ENCODE data around the gene UCK1.
A peak's percentile ranks its signal among the peaks of the same experiment; 100 is the strongest.

UCK1 gene

DNA sequence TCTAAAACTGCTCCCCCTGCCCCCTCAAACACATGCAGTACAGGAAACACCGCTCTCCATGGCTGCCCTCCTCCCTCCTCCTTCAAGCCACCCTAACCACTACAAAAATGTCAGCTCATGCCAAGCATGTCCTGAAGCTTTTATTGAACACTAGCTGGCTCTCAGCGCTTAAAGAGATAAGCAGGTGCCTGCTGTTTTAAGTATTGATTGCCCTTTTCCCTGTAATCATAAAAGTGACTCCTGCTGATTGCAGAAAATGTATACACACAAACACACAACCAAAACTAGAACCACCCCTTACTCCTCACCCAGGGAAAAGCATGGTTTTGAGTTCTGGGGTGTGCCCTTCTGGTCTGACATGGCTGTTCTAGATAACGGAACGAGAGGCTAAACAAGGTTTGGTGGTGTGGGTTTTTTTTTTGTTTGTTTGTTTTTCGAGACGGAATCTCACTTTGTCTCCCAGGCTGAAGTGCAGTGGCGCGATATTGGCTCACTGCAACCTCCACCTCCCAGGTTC, 3.7 kb upstream of the UCK1 start:
- H3K36me3 ChIP-seq (ENCODE audit: low read length) = no peaks in the 10 kb centered on the region
- no peaks in the 10 kb centered on the region for H3K27me3 ChIP-seq (ENCODE audit: low read length)
- peaks cover 11% of the 10 kb centered on the region for H3K79me2 ChIP-seq (ENCODE audit: insufficient read depth, low read length)
- H3F3A ChIP-seq (ENCODE audit: insufficient read depth) = no peaks in the 10 kb centered on the region
- TF ChIP-seq EZH2phosphoT487 (conservative IDR thresholded peaks at IDR 0.05; ENCODE audit: low read length) = no peak
- no peak for TF ChIP-seq CTCF (IDR thresholded peaks at IDR 0.05; ENCODE audit: insufficient read depth, low read length, poor library complexity, severe bottlenecking)
- no peak overlapping the region for H3K9ac ChIP-seq (ENCODE audit: low read length)
- no peaks in the 10 kb centered on the region for H4K20me1 ChIP-seq (ENCODE audit: low read depth, low read length)
- H3K9me2 ChIP-seq (replicated peaks; ENCODE audit: insufficient read depth, low read length) = no peaks in the 10 kb centered on the region
- no peaks in the 10 kb centered on the region for H3K9me3 ChIP-seq (ENCODE audit: insufficient read depth, low read length)
- H3K4me2 ChIP-seq (ENCODE audit: low read depth, low read length, poor library complexity, severe bottlenecking) = no peak overlapping the region
- no peak overlapping the region for H3K4me3 ChIP-seq (ENCODE audit: insufficient read depth, low read length, poor library complexity, severe bottlenecking)
- no peak overlapping the region for H2AFZ ChIP-seq (ENCODE audit: low read depth, low read length, severe bottlenecking)
- H3K27ac ChIP-seq (ENCODE audit: low read depth, low read length) = no peak overlapping the region

DNA sequence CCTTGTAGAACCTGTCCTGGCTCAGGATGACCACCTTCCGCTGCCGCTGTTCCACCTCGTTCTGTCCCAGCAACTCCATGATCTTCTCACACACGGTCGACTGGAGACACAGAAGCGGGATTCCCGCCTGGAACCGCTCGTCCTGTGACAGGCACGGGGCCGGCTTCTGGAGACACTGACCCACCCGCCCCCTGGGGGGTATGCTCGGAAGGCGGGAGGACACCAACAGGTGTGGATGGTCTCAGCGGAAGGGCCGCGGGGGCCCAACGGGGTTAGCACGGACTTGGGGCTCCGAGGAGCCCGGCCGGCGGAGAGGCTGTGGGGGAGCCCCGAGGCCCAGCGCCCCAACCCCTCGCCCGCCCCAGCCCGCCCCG, 530 bp downstream of the UCK1 start:
- Histone ChIP-seq H3K79me2 (ENCODE audit: insufficient read depth, low read length) (peaks cover 11% of the 10 kb centered on the region), H3K9me2 (replicated peaks; ENCODE audit: insufficient read depth, low read length) (no peaks in the 10 kb centered on the region), H2AFZ (ENCODE audit: low read depth, low read length, severe bottlenecking) (peak overlapping the region; percentile 56), H4K20me1 (ENCODE audit: low read depth, low read length) (no peaks in the 10 kb centered on the region), H3K4me2 (ENCODE audit: low read depth, low read length, poor library complexity, severe bottlenecking) (peak overlapping the region; percentile 82), H3K9me3 (ENCODE audit: insufficient read depth, low read length) (no peaks in the 10 kb centered on the region), H3K9ac (ENCODE audit: low read length) (peak overlapping the region; percentile 95), H3K27ac (ENCODE audit: low read depth, low read length) (peak overlapping the region; percentile 49), H3K36me3 (ENCODE audit: low read length) (no peaks in the 10 kb centered on the region), H3K4me3 (ENCODE audit: insufficient read depth, low read length, poor library complexity, severe bottlenecking) (peak overlapping the region; percentile 74), H3K27me3 (ENCODE audit: low read length) (no peaks in the 10 kb centered on the region), H3F3A (ENCODE audit: insufficient read depth) (no peaks in the 10 kb centered on the region)
- TF ChIP-seq CTCF (IDR thresholded peaks at IDR 0.05; ENCODE audit: insufficient read depth, low read length, poor library complexity, severe bottlenecking) (no peak), EZH2phosphoT487 (conservative IDR thresholded peaks at IDR 0.05; ENCODE audit: low read length) (no peak)

DNA sequence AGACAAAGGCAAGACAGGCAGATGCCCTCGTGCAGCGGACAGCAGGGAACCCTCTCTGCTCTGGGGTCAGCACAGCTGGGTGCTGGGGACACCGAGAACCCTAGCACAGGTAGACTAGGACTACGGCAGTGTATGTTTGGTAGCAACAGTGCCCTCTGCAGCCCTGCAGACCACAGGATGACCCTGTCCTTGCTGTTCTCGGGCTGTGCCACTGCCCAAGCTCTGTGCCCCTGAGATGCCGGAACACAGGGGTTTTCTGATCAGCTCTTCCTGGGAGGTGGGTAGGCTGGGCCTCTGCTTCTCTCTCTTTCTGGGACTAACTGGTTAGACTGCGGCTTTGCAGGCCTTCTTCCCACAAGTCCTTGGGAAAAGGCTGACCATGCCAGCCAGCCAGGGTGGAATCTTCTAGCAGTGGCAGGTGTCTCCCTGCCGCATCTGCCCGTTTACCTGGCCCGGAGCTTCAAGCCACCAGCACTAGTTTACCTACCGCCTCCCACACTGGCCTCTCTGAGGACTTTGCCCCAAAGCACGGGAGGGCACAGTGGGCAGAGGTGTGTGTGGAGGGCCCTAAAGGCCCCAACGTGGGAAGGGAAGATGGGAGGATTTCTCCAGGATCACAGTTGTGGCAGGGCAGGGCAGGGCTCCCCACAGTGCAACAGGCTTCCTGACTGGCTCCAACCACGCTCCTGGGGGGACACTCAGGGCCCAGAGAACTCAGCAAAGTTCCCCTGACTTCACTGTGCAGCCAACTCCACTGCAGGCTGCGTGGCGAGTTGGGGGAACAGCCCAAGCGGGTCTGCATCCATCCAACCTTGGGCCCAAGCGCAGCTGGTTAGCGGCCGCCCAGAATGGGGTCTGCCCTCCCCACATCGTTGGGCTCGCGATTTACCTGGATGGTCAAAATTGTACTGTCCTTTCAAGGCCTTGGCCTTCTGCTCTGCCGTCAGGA, 1.2 kb downstream of the UCK1 start:
- TF ChIP-seq CTCF (IDR thresholded peaks at IDR 0.05; ENCODE audit: insufficient read depth, low read length, poor library complexity, severe bottlenecking) (no peak), EZH2phosphoT487 (conservative IDR thresholded peaks at IDR 0.05; ENCODE audit: low read length) (no peak)
- Histone ChIP-seq H2AFZ (ENCODE audit: low read depth, low read length, severe bottlenecking) (no peak overlapping the region), H3K79me2 (ENCODE audit: insufficient read depth, low read length) (peaks cover 11% of the 10 kb centered on the region), H3K4me3 (ENCODE audit: insufficient read depth, low read length, poor library complexity, severe bottlenecking) (peak overlapping the region; percentile 74), H3K27ac (ENCODE audit: low read depth, low read length) (no peak overlapping the region), H3K4me2 (ENCODE audit: low read depth, low read length, poor library complexity, severe bottlenecking) (peak overlapping the region; percentile 82), H3K36me3 (ENCODE audit: low read length) (no peaks in the 10 kb centered on the region), H3K9me2 (replicated peaks; ENCODE audit: insufficient read depth, low read length) (no peaks in the 10 kb centered on the region), H3K9ac (ENCODE audit: low read length) (peak overlapping the region; percentile 95), H4K20me1 (ENCODE audit: low read depth, low read length) (no peaks in the 10 kb centered on the region), H3K9me3 (ENCODE audit: insufficient read depth, low read length) (no peaks in the 10 kb centered on the region), H3K27me3 (ENCODE audit: low read length) (no peaks in the 10 kb centered on the region), H3F3A (ENCODE audit: insufficient read depth) (no peaks in the 10 kb centered on the region)
